Lower leg skin (tissue), 4 donors: ENCODE measurements around the gene NPR1. TPM values are rescaled to one million over a fixed set of nuclear protein-coding genes. Genes with fewer than 3 reads are reported as not detected.
"Not testable (repeated sequence)": the region's sequence is repeated elsewhere in the genome, so short reads cannot be mapped to it uniquely, and the experiment has no call there.

Experiments used
- DNase-seq, 2 donors: peaks; one replicate each; pipeline ENCODE4 v3.0.0-alpha.2; 2019; ENCODE audit warnings: low spot score in 2 of 2
- H3K4me3 ChIP-seq: fragments of 200-600 bp; sonication (generic); 2 replicates; pipeline ENCODE4 v1.5.1; 2017; ENCODE audit warnings: mild to moderate bottlenecking, low read depth; ENCODE audit not compliant: poor library complexity, severe bottlenecking
- POLR2A ChIP-seq, 2 donors: fragments of 450-650 bp; IDR thresholded peaks; one replicate each; pipeline ENCODE4 v1.6.1; 2016 to 2017; ENCODE audit warnings: antibody characterized with exemption in 2 of 2, mild to moderate bottlenecking in 1 of 2, moderate library complexity in 1 of 2
- whole genome bisulfite sequencing, 2 donors: methylation state at CpG; one replicate each; pipeline ENCODE4 v1.1.5; 2018; 5-methylcytosine and 5-hydroxymethylcytosine counted together
- intact Hi-C: fragments of 100-400 bp; cut with DNase I; formaldehyde crosslinking; loops from one replicate; pipeline ENCODE4 v1.15.0; 2023; ENCODE audit warnings: low total_unique reads
- total RNA-seq, 4 donors: library from RNA; depleted of rRNA; stranded (reverse); fragments of >200 nt; gene quantifications; one replicate each; pipeline ENCODE4 v1.1.0, GENCODE V29; 2016
- TF ChIP-seq, protein P1 (sequence below), 3 donors: fragments of 450-650 bp; IDR thresholded peaks; one replicate each; pipeline ENCODE4 v1.5.1; 2016; ENCODE audit warnings: antibody characterized with exemption in 3 of 3, mild to moderate bottlenecking in 3 of 3, moderate library complexity in 2 of 3

Gene NPR1
- total RNA-seq, 4 donors from 2014 or later = 4.3 to 16.5 (median 7.7) TPM

DNA sequence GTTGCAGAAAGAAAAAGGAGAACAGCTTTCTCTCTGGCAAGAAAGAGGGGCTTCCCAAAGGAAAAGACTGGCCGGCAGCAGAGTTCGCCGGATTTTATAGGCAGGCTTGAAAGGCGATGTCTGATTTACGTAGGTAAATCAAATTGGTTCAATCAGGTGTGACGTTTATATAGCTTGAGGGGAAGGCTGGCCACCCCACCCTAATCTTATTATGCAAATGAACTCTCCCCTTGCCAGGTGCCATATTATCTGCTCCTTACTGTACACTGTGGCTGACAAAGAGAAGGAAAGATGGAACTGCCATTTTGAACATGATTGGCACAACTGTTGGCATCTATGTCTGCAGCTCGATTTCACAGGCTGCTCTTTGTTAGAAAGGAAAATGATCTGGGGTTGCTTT, 32.5 kb downstream of the NPR1 start:
- intact Hi-C loops = no loop called here
- TF ChIP-seq, protein P1, sequence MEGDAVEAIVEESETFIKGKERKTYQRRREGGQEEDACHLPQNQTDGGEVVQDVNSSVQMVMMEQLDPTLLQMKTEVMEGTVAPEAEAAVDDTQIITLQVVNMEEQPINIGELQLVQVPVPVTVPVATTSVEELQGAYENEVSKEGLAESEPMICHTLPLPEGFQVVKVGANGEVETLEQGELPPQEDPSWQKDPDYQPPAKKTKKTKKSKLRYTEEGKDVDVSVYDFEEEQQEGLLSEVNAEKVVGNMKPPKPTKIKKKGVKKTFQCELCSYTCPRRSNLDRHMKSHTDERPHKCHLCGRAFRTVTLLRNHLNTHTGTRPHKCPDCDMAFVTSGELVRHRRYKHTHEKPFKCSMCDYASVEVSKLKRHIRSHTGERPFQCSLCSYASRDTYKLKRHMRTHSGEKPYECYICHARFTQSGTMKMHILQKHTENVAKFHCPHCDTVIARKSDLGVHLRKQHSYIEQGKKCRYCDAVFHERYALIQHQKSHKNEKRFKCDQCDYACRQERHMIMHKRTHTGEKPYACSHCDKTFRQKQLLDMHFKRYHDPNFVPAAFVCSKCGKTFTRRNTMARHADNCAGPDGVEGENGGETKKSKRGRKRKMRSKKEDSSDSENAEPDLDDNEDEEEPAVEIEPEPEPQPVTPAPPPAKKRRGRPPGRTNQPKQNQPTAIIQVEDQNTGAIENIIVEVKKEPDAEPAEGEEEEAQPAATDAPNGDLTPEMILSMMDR (IDR thresholded peaks at IDR 0.05) = no peak
- TF ChIP-seq POLR2A (IDR thresholded peaks at IDR 0.05) = no peak
- no peak for DNase-seq
- H3K4me3 ChIP-seq = no peak overlapping the region
- 25 to 28% methylated on average over 7 of the region's 7 CpGs for WGBS, 2 donors

DNA sequence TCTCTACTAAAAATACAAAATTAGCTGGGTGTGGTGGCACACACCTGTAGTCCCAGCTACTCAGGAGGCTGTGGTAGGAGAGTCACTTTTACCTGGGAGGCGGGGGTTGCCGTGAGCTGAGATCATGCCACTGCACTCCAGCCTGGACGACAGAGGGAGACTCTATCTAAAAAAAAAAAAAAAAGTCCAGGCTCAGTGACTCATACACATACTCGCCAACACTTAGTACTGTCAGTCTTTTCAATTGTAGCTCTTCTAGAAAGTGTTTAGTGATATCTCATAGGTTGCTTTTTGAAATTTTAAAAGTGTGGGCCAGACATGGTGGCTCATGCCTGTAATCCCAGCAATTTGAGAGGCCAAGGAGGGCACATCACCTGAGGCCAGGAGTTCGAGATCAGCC, 37.7 kb downstream of the NPR1 start:
- intact Hi-C loops, H3K4me3 ChIP-seq, DNase-seq: not testable (repeated sequence)
- 78 to 85% methylated on average over 5 of the region's 5 CpGs for WGBS, 2 donors

DNA sequence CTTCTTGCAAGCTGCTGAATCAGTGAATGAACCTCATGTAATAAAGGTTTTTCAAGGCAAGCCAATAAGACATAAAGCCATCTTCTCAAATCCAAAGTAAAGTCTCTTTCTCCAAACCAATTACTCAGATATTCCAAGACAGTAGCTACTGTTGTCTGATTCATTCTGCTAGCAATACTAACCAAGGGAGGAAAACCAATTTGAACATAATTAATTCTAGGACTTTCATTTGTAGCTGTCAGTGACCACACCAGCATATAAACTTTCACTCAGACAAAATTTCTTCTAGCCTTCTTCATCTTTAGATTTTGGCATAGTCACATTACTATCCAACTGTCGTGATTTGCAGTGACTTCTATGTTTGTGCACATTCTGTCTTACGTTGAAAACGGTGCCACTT, 38.8 kb downstream of the NPR1 start:
- intact Hi-C loops = no loop called here
- TF ChIP-seq POLR2A (IDR thresholded peaks at IDR 0.05) = no peak
- TF ChIP-seq, protein P1 (IDR thresholded peaks at IDR 0.05) = no peak
- no peak for DNase-seq
- no peak overlapping the region for H3K4me3 ChIP-seq
- WGBS, 2 donors = 88 to 90% methylated on average over 3 of the region's 3 CpGs

- H3K4me3 ChIP-seq = no peak overlapping the region
- WGBS, 2 donors = 93 to 95% methylated on average over 3 of the region's 3 CpGs
- DNase-seq = no peak
- intact Hi-C loops = no loop called here
- TF ChIP-seq POLR2A (IDR thresholded peaks at IDR 0.05) = no peak
- TF ChIP-seq, protein P1 (IDR thresholded peaks at IDR 0.05) = no peak
These were observed 45.2 kb downstream of the NPR1 start for GRCh38 chr1:153723687-153724086.

DNA sequence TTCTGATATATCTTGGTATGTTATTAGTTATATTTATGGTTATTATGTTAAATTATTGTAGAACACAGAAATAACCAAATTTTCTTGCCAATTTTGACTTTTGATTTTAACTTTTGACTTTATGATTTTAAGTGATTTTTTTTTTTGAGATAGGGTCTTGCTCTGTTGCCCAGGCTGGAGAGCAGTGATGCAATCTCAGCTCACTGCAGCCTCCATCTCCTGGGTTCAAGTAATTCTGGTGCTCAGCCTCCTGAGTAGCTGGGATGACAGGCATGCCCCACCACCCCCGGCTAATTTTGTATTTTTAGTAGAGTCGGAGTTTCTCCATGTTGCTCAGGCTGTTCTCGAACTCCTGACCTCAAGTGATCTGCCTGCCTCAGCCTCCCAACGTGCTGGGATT, 46.1 kb downstream of the NPR1 start:
- DNase-seq, intact Hi-C loops, H3K4me3 ChIP-seq: not testable (repeated sequence)
- WGBS, 2 donors = 86 to 89% methylated on average over 4 of the region's 4 CpGs

GRCh38 chr1:153727463-153728304, 49.2 kb downstream of the NPR1 start, which contains the start of gene INTS3:
TSS of gene INTS3 (plus strand) at chr1:153728050. CDS start at chr1:153728635, 585 bp downstream.
- intact Hi-C loops = no loop called here
- WGBS, 2 donors = 0 to 1% methylated on average over 31 to 40 of the region's 49 CpGs
- TF ChIP-seq, protein P1 (IDR thresholded peaks at IDR 0.05) = no peak
- TF ChIP-seq POLR2A (IDR thresholded peaks at IDR 0.05) = no peak
- peak within 1 kb of the TSS; percentile 71 for H3K4me3 ChIP-seq
- DNase-seq = peak; percentile 100
